GM12801 (cell line): Measurements from ENCODE around the gene MGRN1.

Experiments
- TF ChIP-seq, protein P1 (sequence below): IDR thresholded peaks from one replicate; pipeline ENCODE4 v1.5.1; 2011; ENCODE audit warnings: control low read depth; ENCODE audit not compliant: insufficient read length; ENCODE audit errors: extremely low read depth

The MGRN1 gene

DNA sequence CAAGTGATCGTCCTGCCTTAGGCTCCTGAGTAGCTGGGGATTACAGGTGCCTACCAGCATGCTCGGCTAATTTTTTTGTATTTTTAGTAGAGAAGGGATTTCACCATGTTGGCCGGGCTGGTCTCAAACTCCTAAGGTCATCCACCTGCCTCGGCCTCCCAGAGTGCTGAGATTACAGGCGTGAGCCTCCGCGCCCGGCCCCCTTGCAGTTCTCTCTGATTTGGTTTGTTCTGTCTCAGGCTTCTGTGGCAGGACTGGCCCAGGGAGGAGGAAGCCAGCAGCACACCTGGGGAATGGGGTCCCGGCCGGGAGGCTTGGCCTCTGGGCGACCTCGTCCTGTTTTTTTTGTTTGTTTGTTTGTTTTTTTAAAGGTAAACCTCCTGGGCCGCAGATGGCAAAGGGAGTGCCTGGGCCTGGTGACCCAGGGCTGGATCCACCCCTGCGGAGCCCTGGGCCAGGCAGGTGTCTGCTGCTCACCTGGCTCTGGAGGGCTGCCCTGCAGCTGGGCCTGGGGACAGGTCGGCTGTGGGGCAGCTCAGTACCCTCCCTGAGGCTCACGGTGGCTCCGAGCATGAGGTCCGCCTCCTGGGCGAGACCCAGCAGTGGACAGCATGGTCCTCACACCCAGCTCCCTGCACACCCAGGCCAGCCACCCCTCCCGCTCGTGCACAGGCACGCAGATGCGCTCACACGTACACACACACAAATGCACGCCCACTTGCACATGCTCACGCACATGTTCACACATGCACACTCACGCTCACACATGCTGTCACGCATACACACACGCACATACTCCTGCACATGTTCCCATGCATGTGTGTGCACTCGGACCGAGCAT lies 65.5 kb downstream of the MGRN1 start:
- TF ChIP-seq, protein P1, sequence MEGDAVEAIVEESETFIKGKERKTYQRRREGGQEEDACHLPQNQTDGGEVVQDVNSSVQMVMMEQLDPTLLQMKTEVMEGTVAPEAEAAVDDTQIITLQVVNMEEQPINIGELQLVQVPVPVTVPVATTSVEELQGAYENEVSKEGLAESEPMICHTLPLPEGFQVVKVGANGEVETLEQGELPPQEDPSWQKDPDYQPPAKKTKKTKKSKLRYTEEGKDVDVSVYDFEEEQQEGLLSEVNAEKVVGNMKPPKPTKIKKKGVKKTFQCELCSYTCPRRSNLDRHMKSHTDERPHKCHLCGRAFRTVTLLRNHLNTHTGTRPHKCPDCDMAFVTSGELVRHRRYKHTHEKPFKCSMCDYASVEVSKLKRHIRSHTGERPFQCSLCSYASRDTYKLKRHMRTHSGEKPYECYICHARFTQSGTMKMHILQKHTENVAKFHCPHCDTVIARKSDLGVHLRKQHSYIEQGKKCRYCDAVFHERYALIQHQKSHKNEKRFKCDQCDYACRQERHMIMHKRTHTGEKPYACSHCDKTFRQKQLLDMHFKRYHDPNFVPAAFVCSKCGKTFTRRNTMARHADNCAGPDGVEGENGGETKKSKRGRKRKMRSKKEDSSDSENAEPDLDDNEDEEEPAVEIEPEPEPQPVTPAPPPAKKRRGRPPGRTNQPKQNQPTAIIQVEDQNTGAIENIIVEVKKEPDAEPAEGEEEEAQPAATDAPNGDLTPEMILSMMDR, result no peak

DNA sequence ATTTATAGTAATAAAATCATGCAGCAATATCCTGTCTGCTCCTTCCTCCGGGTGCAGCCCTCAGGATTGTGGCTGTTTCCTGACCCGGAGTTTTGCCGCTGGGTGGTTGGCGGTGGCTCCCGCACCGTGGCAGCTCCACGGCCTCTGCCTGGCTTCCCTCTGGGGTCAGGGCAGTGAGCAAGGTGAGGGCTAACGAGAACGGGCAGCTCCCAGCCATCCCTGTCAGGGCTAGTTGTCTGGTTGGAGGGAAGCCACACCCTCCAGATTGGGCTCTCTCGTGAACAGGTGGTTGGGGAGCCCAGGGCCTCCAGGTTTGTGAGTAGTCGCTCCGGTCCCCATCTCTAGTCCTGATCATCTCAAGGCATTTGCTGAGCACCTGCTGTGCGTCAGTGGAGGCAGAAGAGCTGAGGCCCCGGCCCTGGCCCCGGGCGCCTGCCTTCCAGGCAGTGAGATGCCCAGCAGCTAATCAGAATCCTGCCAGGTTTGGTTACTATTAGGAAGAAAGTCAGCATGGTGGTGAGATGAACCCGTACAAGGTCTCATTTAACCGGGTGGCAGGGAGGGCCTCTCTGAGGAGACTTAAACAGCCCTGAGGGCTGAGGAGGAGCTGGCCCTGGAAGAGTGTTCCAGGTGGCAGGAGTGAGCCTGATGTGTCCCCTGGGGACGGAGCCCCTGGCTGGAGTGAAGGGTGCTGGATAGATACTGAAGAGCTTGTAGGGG lies 66.5 kb downstream of the MGRN1 start:
- TF ChIP-seq, protein P1, result no peak

DNA sequence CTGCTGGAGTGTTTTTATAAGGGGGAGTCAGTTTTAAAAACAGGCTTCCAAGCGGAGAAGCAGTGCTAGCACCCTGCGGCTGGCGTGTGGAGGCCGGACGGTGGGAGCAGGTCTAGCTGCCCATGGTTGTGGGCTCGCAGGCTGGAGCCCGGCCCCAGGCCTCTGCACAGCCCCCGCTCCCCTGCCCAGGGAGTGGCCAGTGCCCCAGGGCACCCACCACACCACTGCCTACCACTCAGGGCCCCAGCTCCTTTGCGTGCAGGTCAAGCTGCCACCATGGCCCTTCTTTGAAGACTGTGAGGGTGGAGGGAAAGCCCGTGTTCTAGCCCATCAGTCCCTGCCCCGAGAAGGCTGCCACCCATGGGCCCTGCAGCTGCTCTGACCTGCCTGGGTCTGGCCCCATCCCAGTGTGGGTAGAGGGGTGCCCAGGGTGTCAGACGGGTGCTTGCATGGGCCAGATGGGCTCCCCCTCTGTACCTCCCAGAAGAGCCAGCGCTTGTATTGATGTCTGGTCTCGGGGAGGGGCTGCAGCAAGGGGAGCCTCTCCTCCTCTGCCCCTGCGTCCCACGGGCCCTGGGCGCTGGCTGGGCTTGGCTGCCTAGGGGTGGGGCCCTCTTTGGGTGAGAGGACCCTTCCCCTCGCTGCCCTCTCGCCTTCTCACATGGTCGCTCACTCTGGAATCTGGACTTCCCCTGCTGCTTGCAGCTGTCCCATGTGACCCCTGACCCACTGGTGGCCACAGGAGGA lies 67.2 kb downstream of the MGRN1 start:
- TF ChIP-seq, protein P1, result no peak

DNA sequence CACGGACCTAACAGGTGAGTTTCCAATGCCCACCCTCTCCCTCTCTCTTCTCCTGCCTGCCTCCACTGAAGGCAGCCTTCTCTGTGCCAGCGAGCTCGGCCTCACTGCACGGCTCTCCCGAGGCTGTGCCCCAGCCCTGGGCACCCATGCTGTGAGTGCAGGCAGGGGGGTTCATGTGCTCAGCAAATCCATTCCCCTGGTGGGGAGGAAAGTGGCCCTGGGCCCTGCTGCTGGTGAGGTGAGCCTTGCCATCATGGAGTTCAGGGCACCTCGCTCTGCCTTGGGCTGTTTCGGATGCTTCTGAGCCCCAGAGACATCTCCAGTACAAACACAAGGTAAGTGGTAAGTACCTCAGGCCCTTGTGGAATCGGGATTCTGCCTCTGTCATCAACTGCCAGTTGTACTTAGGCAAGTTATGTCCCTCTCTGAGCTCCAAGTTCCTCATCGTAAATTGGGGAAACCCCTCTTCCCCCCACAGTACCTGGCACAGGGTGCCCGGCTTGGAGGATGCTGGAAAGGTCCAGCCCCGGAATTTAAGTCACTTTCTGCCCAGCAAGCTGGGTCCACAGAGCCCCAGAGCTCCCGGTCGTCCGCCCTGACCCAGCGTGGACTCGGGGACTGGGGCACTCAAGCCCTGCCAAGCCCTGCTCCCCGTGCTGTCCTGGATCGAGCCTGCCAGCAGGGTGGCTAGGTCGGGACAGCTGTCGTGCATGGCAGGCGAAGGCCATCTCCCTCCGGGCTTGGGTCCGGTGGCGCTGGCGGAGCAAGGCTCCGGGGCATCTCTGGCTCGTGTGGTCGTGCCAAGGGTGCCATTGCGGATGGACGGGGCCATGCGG lies 68.1 kb downstream of the MGRN1 start:
- TF ChIP-seq, protein P1, result no peak

DNA sequence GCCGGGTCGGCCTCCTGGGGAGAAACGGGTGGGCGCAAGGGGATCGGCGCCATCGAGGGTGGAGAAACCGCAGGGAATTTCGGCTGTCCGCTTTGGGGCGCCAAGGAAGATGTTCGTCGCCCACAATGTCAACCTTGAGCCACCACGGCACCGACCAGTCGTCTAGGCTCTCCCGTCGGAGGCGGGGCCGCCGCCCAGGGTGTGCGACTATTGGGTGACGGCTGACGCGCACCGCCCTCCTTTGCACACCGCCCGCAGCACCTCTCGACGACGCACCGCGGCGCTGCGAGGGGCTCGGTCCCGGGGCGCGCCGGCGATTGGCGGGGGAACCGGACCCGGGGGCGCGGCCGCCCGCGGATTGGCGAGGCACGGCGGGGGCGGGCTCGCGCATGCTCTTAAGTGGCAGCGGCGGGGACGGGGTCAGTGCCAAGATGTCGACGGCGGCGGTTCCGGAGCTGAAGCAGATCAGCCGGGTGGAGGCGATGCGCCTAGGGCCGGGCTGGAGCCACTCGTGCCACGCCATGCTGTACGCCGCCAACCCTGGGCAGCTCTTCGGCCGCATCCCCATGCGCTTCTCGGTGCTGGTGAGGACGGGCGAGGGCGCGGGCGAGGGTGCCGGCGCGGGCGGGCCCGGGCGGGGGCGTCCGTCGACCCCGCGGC lies 68.8 kb downstream of the MGRN1 start, which contains the start of gene NUDT16L1:
Gene NUDT16L1 (plus strand): TSS at position 267 of the 660 bp plus-strand sequence. CDS start 165 bp downstream, at position 432.
- TF ChIP-seq, protein P1, result no peak

DNA sequence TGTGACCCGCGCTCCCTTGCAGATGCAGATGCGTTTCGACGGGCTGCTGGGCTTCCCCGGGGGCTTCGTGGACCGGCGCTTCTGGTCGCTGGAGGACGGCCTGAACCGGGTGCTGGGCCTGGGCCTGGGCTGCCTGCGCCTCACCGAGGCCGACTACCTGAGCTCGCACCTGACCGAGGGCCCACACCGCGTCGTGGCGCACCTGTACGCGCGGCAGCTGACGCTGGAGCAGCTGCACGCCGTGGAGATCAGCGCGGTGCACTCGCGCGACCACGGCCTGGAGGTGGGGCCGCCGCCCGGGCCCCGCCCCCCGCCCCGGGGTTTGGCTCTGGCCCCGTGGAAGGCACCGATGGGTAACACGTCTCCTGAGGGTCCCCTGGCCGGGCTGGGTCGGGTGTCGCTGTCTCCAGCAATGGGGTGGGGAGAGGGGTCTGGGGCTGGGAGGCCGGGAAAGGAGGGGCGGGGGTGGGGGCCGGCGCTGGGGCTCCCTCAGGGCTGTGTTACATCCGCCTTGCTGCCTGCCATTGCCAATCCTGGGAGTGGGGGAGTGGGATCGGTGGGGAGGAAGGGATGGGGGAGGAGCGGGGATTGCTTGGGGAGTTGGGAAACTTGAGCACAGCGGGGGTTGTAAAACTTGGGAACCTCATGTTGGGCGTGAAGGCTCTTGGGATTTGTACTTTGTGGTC lies 69.5 kb downstream of the MGRN1 start:
- TF ChIP-seq, protein P1, result no peak
